Stimulated activated naive CD4-positive, alpha-beta T cell (primary cell): ENCODE data around the gene NXPE2.

Source experiments
- DNase-seq, 6 experiments: peaks; one replicate each; lab custom pipeline; 2025; lab: John Stamatoyannopoulos, UW

The NXPE2 gene

DNA sequence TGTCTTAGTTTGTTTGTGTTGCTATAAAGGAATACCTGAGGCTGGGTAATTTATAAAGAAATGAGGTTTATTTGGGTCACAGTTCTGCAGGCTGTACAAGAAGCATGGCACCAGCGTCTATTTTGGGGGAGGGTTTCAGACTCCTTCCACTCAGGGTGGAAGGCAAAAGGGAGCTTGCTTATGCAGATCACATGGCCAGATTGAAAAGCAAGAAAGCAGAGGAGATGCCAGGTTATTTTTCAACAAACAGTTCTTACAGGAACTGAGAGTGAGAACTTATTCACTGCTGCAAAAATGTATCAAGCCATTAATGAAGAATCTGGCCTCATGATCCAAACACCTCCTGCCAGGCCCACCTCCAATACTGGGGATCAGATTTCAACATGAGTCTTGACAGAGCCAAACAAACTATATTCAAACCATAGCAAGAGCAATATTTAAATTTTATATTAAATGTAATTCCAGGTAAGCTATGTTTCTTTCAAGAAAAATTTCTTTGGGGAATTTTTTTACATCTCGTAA is 66.9 kb downstream of the NXPE2 start:
- no peak for DNase-seq

- no peak for DNase-seq
These were observed 67.7 kb downstream of the NXPE2 start for GRCh38 chr11:114746013-114746412.
